IMR-90 (cell line): ENCODE results near the gene STK17B. TPM values are rescaled to one million over a fixed set of nuclear protein-coding genes. Genes with fewer than 3 reads are reported as not detected.
A peak's percentile ranks its signal among the peaks of the same experiment; 100 is the strongest.

ENCODE experiments used
- ATAC-seq: fragments of 200-7000 bp; cut with Tn5 transposase; 2 replicates; pipeline ENCODE4 v1.9.1; 2020; ENCODE audit warnings: low read depth, mild to moderate bottlenecking, moderate library complexity
- BruUV-seq: library from RNA; stranded (reverse); fragments of 400-500 nt; replicated peaks from 2 replicates; lab custom pipeline; 2021; lab: Mats Ljungman, UMichigan
- CTCF ChIA-PET: fragments of 300-600 bp; formaldehyde crosslinking; extraction: SDS; loops from one replicate; lab custom pipeline; 2021; ENCODE audit warnings: antibody characterized with exemption; lab: Yijun Ruan, JAX
- POLR2A ChIA-PET: fragments of 300-600 bp; sonication (Branson Sonifier 250); formaldehyde crosslinking; loops from one replicate; lab custom pipeline; 2022; ENCODE audit warnings: antibody characterized with exemption; ENCODE audit not compliant: unreplicated experiment; lab: Charles Lee
- DNase-seq: peaks from one replicate; pipeline ENCODE4 v3.0.0; 2013
- H2AFZ ChIP-seq: replicated peaks from 2 replicates; pipeline ENCODE3; 2013; ENCODE audit warnings: low read length, mild to moderate bottlenecking; ENCODE audit not compliant: poor library complexity
- H2AK5ac ChIP-seq: 2 replicates; pipeline ENCODE4 v1.6.1; 2013; ENCODE audit warnings: low read depth, low read length, inconsistent platforms
- H2AK9ac ChIP-seq: replicated peaks from 2 replicates; pipeline ENCODE3; 2013; ENCODE audit warnings: mild to moderate bottlenecking, low read depth, low read length, moderate library complexity; ENCODE audit not compliant: poor library complexity
- H2BK120ac ChIP-seq: 2 replicates; pipeline ENCODE4 v1.6.1; 2013; ENCODE audit warnings: low read depth, low read length, inconsistent platforms
- H2BK15ac ChIP-seq: 3 replicates; pipeline ENCODE4 v1.6.1; 2013; ENCODE audit warnings: low read depth, low read length, inconsistent platforms
- H2BK20ac ChIP-seq: 2 replicates; pipeline ENCODE4 v1.6.1; 2013; ENCODE audit warnings: low read depth, mild to moderate bottlenecking, inconsistent platforms, low read length, moderate library complexity
- H2BK5ac ChIP-seq: 2 replicates; pipeline ENCODE4 v1.6.1; 2013; ENCODE audit warnings: mild to moderate bottlenecking, low read depth, low read length, inconsistent platforms; ENCODE audit not compliant: poor library complexity, severe bottlenecking
- H3K14ac ChIP-seq: replicated peaks from 2 replicates; pipeline ENCODE4 v1.6.1; 2013; ENCODE audit warnings: low read depth, low read length, inconsistent platforms
- H3K18ac ChIP-seq: 2 replicates; pipeline ENCODE4 v1.6.1; 2013; ENCODE audit warnings: low read depth, low read length, control low read depth
- H3K23ac ChIP-seq: 2 replicates; pipeline ENCODE4 v1.6.1; 2013; ENCODE audit warnings: low read depth, low read length, inconsistent platforms
- H3K27ac ChIP-seq: 2 replicates; pipeline ENCODE4 v1.5.1; 2013; ENCODE audit warnings: mild to moderate bottlenecking, control low read depth, low read length; ENCODE audit not compliant: insufficient read depth
- H3K27me3 ChIP-seq: 2 replicates; pipeline ENCODE4 v1.6.1; 2013; ENCODE audit warnings: low read length; ENCODE audit not compliant: control insufficient read depth, insufficient read depth
- H3K36me3 ChIP-seq: 2 replicates; pipeline ENCODE4 v1.6.1; 2013; ENCODE audit warnings: low read length, mixed read lengths; ENCODE audit not compliant: control insufficient read depth, insufficient read depth
- H3K4ac ChIP-seq: 2 replicates; pipeline ENCODE4 v1.6.1; 2013; ENCODE audit warnings: low read depth, low read length, inconsistent platforms
- H3K4me1 ChIP-seq: 2 replicates; pipeline ENCODE4 v1.6.1; 2013; ENCODE audit warnings: low read length, mixed read lengths; ENCODE audit not compliant: control insufficient read depth, insufficient read depth
- H3K4me2 ChIP-seq: 2 replicates; pipeline ENCODE4 v1.6.1; 2013; ENCODE audit warnings: low read depth, mild to moderate bottlenecking, control low read depth, low read length, moderate library complexity
- H3K4me3 ChIP-seq: 2 replicates; pipeline ENCODE4 v1.5.1; 2013; ENCODE audit warnings: low read depth, mild to moderate bottlenecking, control low read depth, low read length, moderate library complexity; ENCODE audit not compliant: insufficient read depth
- H3K56ac ChIP-seq: 2 replicates; pipeline ENCODE4 v1.6.1; 2013; ENCODE audit warnings: low read length, inconsistent platforms; ENCODE audit not compliant: insufficient read depth; ENCODE audit errors: extremely low read depth
- H3K79me1 ChIP-seq, 2 experiments: 2 replicates each; pipeline ENCODE4 v1.6.1; 2013; ENCODE audit warnings: low read length in 2 of 2, inconsistent platforms in 1 of 2, low read depth in 1 of 2
- H3K9ac ChIP-seq: 2 replicates; pipeline ENCODE4 v1.6.1; 2013; ENCODE audit warnings: low read depth, low read length, control low read depth
- H3K9me1 ChIP-seq: 2 replicates; pipeline ENCODE4 v1.6.1; 2013; ENCODE audit warnings: low read length, inconsistent platforms; ENCODE audit not compliant: insufficient read depth
- H3K9me3 ChIP-seq: 2 replicates; pipeline ENCODE4 v1.6.1; 2013; ENCODE audit warnings: low read length; ENCODE audit not compliant: control insufficient read depth, insufficient read depth
- H4K20me1 ChIP-seq: 2 replicates; pipeline ENCODE4 v1.6.1; 2013; ENCODE audit warnings: low read length, inconsistent platforms; ENCODE audit not compliant: insufficient read depth
- H4K5ac ChIP-seq: 2 replicates; pipeline ENCODE4 v1.6.1; 2013; ENCODE audit warnings: mild to moderate bottlenecking, low read depth, low read length, control low read depth
- H4K8ac ChIP-seq, 2 experiments: 2 replicates each; pipeline ENCODE4 v1.6.1; 2013; ENCODE audit warnings: low read depth in 2 of 2, low read length in 2 of 2, control low read depth in 1 of 2, inconsistent platforms in 1 of 2
- H4K91ac ChIP-seq: 2 replicates; pipeline ENCODE4 v1.6.1; 2013; ENCODE audit warnings: low read depth, low read length, inconsistent platforms; ENCODE audit not compliant: insufficient read depth
- BHLHE40 ChIP-seq: fragments of 150-350 bp; IDR thresholded peaks from 2 replicates; pipeline ENCODE4 v1.6.1; 2016; ENCODE audit warnings: mild to moderate bottlenecking, low read depth, low read length
- CHD1 ChIP-seq: IDR thresholded peaks from 2 replicates; pipeline ENCODE4 v1.6.1; 2012; ENCODE audit warnings: low read depth, low read length, improper control_type of control experiment
- ELK1 ChIP-seq: fragments of 150-350 bp; IDR thresholded peaks from 2 replicates; pipeline ENCODE4 v1.6.1; 2016; ENCODE audit warnings: low read depth, mild to moderate bottlenecking, low read length, moderate library complexity, borderline replicate concordance
- FOS ChIP-seq: fragments of 150-350 bp; IDR thresholded peaks from 2 replicates; pipeline ENCODE4 v1.6.1; 2016; ENCODE audit warnings: low read depth, low read length
- NFE2L2 ChIP-seq: fragments of 150-350 bp; IDR thresholded peaks from 2 replicates; pipeline ENCODE4 v1.6.1; 2016; ENCODE audit warnings: low read depth, mild to moderate bottlenecking, low read length
- POLR2A ChIP-seq: IDR thresholded peaks from 2 replicates; pipeline ENCODE4 v1.6.1; 2012; ENCODE audit warnings: mild to moderate bottlenecking, low read depth, low read length
- RCOR1 ChIP-seq: IDR thresholded peaks from 2 replicates; pipeline ENCODE4 v1.6.1; 2012; ENCODE audit warnings: mild to moderate bottlenecking, low read length, improper control_type of control experiment; ENCODE audit not compliant: insufficient replicate concordance
- RFX5 ChIP-seq: IDR thresholded peaks from 2 replicates; pipeline ENCODE4 v1.8.0; 2012; ENCODE audit warnings: low read depth, mild to moderate bottlenecking, low read length, moderate library complexity
- USF2 ChIP-seq: fragments of 150-350 bp; IDR thresholded peaks from 2 replicates; pipeline ENCODE4 v1.6.1; 2017; ENCODE audit warnings: mild to moderate bottlenecking, antibody characterized with exemption, low read length, low read depth
- WGBS, 2 experiments: methylation state at CpG; one replicate each; pipeline versions ENCODE4 v1.1.5 to v1.1.7; 2013; ENCODE audit warnings: missing lambda C conversion rate in 2 of 2; ENCODE audit not compliant: insufficient read length in 1 of 2; ENCODE audit errors: extremely low coverage in 2 of 2; 5-methylcytosine and 5-hydroxymethylcytosine counted together
- dilution Hi-C: fragments of 300-500 bp; cut with HindIII; formaldehyde crosslinking; loops from one replicate; pipeline ENCODE4 v1.14.3; 2018; ENCODE audit warnings: low sequenced_read_pairs; ENCODE audit not compliant: unreplicated experiment
- in situ Hi-C: fragments of 300-500 bp; cut with MboI; formaldehyde crosslinking; loops from 3 replicates; pipeline ENCODE4 v1.14.3; 2019; ENCODE audit warnings: low sequenced_read_pairs, inconsistent platforms, mixed read lengths
- intact Hi-C: fragments of 100-400 bp; cut with micrococcal nuclease; formaldehyde crosslinking; loops from 2 replicates; pipeline ENCODE4 v1.10.0; 2022
- polyA plus RNA-seq, 3 experiments: library from polyadenylated mRNA; depleted of rRNA; stranded (reverse); fragments of >200 nt; gene quantifications; 2 replicates each; pipeline ENCODE4 v1.2.3, GENCODE V29; 2012; ENCODE audit warnings: low replicate concordance in 1 of 3
- total RNA-seq: library from RNA; depleted of rRNA; stranded (reverse); fragments of >200 nt; gene quantifications from 2 replicates; pipeline ENCODE4 v1.2.3, GENCODE V29; 2012

STK17B gene
- total and polyA plus RNA-seq, 2 of the 4 experiments (the other 2 are of a cell fraction), result 7.5 to 48.9 TPM

GRCh38 chr2:196162586-196163175 lies 8.7 kb downstream of the STK17B start:
- no peak overlapping the region; the same call in 2 of the 3 replicates for H2BK15ac ChIP-seq
- dilution Hi-C loops, result no loop called here
- H2AK9ac ChIP-seq, result no peak overlapping the region
- H2AK5ac ChIP-seq, result 0 out of 2 replicates have a peak overlapping the region, but pooled peaks have one; percentile 49
- H4K20me1 ChIP-seq, result peaks cover 8% of the 10 kb centered on the region; the same call in 1 of the 2 replicates
- no peak overlapping the region for H2AFZ ChIP-seq
- ATAC-seq (no peak), DNase-seq (no peak)
- in situ Hi-C loops, result loop anchor here (25.0 kb wide), 1 partner anchor 100 kb away; no protein-coding TSS in a partner anchor
- no peak overlapping the region for H3K9ac ChIP-seq
- no peak overlapping the region for H2BK20ac ChIP-seq
- no TSS peak for BruUV-seq
- intact Hi-C loops, result no loop called here
- peaks cover 12% of the 10 kb centered on the region; the same call in 1 of the 2 replicates for H3K9me1 ChIP-seq
- peak overlapping the region; percentile 9; the same call in 1 of the 2 replicates for H3K4ac ChIP-seq
- no peak overlapping the region for H3K27ac ChIP-seq
- H3K4me2 ChIP-seq, result no peak overlapping the region
- H3K56ac ChIP-seq, result no peak overlapping the region
- peak overlapping the region in 1 of 2 experiments; percentile 9; a peak in 1 of 4 replicates for H4K8ac ChIP-seq
- H3K79me1 ChIP-seq, result peaks cover 12 to 42% of the 10 kb centered on the region in 2 experiments
- TF ChIP-seq NFE2L2 (no peak), BHLHE40 (no peak), USF2 (no peak), ELK1 (no peak), RCOR1 (no peak), CHD1 (no peak), RFX5 (no peak), FOS (no peak), POLR2A (no peak)
- no peaks in the 10 kb centered on the region for H3K9me3 ChIP-seq
- 0 out of 2 replicates have a peak overlapping the region, but pooled peaks have one; percentile 33 for H3K23ac ChIP-seq
- H4K91ac ChIP-seq, result no peak overlapping the region
- no peak overlapping the region for H3K4me3 ChIP-seq
- H4K5ac ChIP-seq, result no peak overlapping the region
- H3K14ac ChIP-seq, result 0 out of 2 replicates have a peak overlapping the region, but pooled peaks have one; percentile 45
- H3K27me3 ChIP-seq, result no peaks in the 10 kb centered on the region
- CTCF ChIA-PET, result interaction anchor here (0.6 to 1.3 kb wide), 2 partner anchors 83 to 174 kb away, joined by 4 to 7 read pairs; no protein-coding TSS in a partner anchor
- 100% methylated on average over 1 of the region's 6 CpGs; no CpG with 5 or more reads in 1 of the 2 experiments for WGBS, 2 experiments
- H3K36me3 ChIP-seq, result peaks cover 12% of the 10 kb centered on the region
- H3K4me1 ChIP-seq, result peaks cover 8% of the 10 kb centered on the region
- peak overlapping the region; percentile 64 for H2BK5ac ChIP-seq
- no peak overlapping the region for H3K18ac ChIP-seq
- POLR2A ChIA-PET, result interaction anchor here (0.7 kb wide), 1 partner anchor 1355 kb away, joined by 4 read pairs; no protein-coding TSS in a partner anchor
- peak overlapping the region; percentile 27; the same call in 1 of the 2 replicates for H2BK120ac ChIP-seq
